Left renal cortex interstitium (tissue), 4 donors: ENCODE measurements around the gene FBXL17. TPM values are rescaled to one million over a fixed set of nuclear protein-coding genes. Genes with fewer than 3 reads are reported as not detected.

Experiments
- DNase-seq, 4 donors: peaks; one replicate each; pipeline ENCODE4 v3.0.0-alpha.2; 2013; ENCODE audit warnings: low read depth in 4 of 4, low spot score in 2 of 4, missing footprints in 1 of 4
- polyA plus RNA-seq, 4 donors: library from polyadenylated mRNA; unstranded; fragments of 120-200 nt; gene quantifications; one replicate each; pipeline ENCODE4 v1.2.1, GENCODE V29; 2013; ENCODE audit not compliant: insufficient read length in 4 of 4

FBXL17 gene
- polyA plus RNA-seq, 4 donors, result 23.0 to 32.8 (median 30.3) TPM

DNA sequence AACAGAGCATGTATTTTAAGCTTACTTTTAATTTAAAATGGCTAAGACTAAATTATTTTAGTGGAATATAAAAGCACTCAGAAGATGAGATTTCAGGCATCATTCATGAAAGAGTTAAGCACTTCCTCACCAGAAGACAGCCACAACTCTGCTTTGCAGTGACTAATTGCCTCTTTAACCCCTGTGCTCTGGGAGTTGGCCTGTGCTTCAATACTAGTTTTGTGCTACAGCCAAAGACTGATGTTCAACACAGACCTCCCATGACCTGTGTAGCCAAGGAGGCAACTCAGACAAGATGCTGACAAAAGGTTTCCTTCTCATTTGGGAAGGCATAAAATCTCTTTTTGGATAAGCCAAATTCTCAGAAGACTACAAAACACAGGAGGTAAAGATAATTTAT is 353.5 kb downstream of the FBXL17 start:
- DNase-seq, result peak in 1 of 4 donors; percentile 12

DNA sequence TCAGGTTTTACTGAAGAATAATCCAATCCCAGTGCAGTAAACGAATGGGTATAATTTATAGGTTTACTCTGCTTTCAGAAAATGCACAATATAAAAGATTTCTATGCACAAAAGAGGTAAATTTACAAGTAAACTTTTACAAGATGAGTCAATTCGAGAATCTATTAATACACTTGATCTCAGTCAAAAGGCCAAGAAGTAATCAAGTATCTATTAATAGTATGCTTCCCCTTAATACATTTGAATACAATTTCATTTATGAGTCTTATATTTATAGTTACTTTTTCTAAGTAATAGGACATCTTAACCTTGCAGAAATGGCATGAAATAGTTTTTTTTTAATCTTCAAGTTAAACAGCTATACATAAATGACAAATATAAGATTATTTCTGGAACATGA is 355.9 kb downstream of the FBXL17 start:
- DNase-seq, result no peak

DNA sequence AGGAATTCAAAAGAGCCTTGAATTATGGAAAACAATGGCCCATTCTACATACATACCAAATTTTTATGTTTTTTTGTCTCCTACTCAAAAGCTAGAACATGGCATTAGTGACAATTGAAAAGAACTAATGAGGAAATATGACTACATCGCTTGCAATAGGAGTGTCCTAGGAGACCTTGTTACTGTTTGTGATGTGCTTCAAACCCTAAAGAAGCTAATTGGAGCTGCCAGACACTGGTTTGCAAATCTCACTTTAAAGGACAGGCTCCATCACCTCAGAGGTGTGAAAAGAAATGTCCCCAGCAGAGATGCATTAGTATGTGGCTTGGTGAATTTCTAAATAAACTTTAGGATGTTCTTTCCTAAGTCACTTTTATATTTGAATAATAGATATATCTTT is 356.9 kb downstream of the FBXL17 start:
- DNase-seq, result no peak

DNA sequence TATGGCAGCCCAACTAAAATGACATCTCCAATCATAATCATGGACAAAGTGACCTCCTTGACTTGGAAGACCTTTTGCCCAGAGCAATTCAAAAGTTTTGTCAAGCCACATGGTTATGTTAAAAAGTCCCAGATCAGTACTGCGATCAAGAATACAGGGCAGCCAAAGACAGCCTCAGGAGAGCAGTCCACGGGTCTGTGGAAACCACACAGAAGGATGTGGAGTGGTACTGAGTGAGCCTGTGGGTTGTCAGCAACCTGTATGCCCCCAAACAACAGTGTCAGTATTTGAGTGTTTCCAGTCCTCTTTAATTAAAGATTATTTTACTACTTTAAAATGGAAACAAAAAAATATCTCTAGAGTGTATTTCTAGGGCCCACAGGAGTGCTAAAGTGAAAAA is 365.8 kb downstream of the FBXL17 start:
- no peak for DNase-seq

DNA sequence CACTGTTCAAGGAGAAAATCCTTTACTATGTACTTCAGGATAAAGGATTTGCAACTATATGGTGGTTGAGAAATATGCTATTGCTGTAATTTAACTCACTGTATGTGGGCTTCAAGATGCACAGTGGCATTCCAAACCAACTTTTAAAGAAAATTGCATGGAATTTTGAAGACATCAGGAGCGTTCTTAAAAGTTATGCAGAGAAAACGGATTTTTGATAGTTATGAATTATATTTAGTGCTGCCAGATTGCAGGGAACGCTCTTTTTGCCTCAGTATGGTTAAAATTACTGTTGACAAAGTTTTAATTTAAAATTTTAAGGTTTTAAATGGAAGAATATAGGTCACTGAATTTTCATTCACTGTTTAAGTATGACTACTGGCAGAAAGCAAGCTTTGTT is 375.1 kb downstream of the FBXL17 start:
- DNase-seq, result no peak

DNA sequence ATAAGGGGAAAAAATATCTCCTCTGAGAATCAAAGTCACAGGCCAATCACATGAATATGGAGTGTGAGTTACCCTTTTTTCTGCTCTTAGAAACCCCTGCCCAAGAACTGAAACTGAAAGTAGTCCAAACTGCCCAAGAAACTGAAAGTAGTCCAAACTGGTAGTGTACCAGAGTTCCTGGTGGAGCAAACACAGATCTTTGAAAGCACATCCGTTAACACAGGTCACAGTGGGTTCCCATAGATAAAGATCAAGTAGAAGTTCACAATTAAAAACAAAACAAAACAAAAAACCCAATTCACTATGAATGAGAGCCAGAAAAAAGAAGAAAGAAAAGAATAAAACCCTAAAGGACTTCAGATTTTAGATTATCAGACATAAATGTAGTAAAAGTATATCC is 378.7 kb downstream of the FBXL17 start:
- peak in 1 of 4 donors; percentile 7 for DNase-seq

DNA sequence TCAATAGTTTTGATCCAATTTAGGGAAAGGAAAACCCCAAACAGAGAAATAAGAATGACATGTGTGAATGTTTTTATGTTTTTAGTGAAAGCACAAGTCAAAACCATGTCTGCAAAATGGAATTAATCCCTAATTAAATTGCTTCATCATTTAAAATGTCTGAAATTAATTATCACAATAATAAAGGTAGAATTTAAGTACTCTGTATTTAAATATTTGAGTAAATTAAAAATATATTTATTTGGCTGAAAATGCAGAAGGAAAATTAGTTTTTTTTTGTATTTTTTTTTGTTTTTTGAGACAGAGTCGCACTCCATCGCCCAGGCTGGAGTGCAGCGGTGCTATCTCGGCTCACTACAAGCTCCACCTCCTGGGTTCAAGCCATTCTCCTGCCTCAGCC is 380.7 kb downstream of the FBXL17 start:
- DNase-seq, result no peak

DNA sequence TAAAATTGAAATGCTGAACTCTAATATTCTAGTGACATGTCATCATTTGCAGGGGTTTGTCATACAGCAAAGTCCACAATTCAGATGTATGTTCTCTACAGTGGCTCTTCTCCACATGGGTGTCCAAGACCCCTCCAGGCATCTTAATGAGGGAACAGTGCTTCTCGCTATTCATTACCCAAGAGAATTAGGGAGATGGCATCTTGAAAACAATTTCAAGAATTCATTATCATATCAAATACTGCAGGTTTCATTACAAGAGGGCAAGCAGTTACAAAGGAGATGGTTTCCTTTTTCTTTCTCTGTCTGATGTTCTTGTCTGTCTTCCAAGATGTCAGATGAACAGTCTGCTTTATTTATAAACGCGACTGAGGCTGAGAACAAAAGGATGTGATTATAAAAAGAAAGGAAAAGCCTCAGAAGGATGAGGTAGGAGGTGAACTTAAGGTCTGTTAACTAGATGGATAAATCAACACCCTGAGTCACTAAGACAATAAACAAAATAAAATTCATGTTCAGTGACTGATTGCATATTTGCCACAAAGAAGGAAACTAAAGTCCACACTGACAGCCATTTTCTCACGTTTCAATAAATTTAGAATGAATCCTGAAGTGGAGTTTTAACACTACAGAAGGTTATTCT is 384.4 kb downstream of the FBXL17 start:
- no peak for DNase-seq

DNA sequence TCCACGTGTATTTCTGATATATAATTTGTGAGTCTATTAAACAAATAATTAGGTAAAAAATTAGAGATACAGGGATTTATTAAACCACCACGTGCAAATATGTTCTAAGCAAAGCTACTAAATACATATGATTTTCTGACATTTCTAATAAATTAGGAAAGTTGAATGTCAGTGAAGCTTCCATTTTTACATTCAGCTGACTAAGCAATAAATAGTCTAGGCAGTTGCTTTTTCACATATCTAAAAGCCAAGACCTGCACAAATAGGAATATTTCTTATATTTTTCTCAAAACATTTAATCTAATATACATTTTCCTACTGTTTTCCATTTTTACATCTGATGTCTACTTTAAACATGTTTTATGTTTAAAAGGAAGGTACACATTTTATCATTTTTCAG is 388.6 kb downstream of the FBXL17 start:
- no peak for DNase-seq

DNA sequence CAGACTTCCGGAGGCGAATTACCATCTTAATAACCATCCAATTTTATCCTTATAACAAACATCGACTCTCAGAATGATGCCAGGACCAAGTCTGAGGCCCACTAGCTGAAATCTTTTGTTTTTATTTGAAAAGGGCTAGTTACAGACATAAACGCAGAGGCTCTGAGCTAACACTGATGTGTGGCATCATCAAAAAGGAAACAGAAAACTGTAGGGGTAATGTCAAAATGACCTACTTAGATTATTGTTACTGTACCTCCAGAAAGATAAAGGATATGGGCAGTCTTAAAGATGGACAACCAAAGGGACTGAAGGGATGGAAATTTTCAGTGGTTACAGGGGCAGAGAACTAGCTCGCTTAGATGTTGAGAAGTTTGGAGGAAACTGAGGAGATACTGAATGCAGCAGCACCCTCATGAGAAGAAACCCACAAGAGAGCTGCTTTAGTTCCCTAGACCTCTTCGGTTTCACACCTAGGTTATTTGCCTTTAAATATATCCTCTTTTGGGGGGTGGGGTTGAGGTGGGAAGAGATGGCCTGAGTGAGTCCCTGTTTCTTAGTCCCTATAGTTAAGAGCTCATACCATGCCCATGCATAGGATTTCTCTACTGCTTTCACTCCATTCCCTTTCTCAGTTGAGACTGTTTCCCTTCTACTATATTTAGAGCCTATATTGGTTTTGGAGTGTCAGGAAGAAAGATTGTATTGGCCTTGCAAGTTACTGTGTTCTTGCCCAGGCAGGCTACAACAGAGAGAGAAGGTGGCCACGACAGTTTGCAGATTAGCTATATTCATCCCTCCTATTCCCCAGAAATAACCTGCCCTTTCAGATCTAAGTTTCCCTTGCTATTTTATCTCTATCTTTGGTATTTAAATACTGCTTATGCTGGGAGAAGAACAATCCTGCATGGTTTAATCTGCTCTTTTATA is 390.8 kb downstream of the FBXL17 start:
- DNase-seq, result no peak

DNA sequence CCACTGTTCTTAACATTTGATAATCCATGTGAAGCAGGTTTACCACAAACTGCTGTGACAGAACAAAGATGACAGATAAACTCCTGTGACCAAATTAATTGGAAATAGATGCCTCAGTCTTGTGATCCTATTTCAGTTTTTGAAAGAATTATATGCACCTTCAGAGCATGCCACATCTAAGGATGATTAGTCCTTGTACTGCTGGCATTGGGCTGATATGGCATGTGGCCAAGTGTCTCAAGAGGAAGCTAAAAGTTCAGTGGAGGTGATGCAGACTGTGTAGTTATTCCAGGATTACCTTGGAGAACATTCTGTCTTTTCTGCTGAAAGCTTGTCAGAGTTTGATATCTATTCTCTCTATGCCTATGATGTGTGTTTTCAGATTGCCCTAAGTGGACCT is 396.8 kb downstream of the FBXL17 start:
- no peak for DNase-seq

DNA sequence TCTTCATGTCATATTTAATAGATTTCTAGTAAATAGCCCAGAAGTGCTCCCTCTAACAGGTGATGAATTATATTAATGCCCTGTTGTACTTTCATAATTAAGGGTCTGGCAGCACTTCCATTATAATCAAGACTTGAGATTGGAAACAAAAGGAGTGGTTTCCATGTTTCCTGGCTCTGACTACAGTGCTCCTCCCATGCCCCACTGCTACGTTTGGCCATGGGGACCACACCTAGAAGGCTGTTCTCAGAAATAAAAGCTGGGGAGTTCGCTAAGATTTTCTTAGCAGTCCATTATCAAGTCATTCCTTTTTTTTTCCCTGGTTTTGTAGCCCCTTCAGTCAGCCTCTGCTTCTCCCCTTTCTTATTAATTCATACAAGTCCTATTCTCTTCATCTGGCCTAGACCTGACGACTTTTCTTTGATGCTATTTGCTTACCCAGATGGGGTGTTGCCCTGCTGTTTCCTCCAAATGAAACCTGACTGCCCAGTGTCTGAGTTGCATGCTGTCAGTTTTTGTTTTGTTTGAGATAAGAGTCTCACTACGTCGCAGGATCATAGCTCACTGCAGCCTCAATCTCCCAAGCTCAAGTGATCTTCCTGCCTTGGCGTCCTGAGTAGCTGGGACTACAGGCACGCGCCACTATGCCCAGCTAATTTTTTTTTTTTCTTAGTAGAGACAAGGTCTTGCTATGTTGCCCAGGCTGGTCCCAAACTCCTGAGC is 399.0 kb downstream of the FBXL17 start:
- DNase-seq, result no peak

DNA sequence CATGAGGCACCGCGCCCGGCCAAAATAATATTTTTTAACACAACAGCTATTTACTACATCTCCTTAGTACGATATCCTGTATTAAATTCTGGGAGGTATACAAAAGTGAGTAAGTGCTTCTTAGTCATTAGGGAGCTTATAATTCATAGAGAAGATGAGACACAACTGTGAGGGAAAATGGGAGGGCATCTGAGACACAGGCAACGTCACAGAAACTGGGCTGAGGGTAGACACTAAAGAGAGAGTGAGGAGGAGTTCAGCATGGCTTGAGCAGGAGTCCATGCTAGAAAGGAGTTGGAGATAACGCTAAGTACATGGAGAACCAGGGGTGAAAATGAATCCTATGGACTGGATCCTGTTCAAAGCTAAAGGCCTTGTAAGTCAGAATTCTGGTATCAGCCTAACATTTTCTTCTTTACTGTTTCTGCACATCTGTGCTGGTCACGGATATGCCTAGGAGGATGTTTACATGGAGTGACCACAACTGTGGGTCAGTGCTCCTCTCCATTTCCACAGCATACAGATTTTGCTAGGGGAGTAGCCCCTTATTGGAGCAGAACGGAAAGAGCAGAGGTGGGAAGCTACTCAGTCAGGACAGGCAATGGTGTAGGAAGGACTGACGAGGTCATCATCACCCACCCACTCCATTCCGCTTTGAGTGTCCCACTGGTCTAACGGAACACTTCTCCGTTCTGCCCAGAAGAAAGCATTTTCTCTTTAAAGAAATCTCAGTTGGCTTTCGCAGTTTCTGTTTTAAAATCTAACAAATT is 400.8 kb downstream of the FBXL17 start:
- DNase-seq, result peak in 3 of 4 donors; percentile 26 to 36 (median 29)

DNA sequence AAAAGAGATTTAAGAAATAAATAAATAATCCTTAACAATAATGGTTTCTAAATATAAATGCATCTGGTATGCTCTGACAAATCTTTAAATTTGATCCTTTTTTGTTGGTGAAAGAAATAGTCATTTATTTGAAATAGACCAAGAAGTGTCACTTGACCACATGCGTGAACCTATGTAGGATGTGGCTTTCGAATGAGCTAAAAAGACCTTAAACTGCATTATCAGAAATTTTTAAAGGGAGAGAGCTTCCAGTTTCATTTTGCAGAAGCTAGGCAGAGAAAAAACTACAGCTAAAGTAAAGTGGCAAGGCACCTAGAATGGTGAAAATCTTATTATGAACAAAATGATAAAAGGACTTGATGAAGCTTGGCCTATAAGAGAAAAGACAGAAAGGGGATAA is 402.0 kb downstream of the FBXL17 start:
- no peak for DNase-seq

DNA sequence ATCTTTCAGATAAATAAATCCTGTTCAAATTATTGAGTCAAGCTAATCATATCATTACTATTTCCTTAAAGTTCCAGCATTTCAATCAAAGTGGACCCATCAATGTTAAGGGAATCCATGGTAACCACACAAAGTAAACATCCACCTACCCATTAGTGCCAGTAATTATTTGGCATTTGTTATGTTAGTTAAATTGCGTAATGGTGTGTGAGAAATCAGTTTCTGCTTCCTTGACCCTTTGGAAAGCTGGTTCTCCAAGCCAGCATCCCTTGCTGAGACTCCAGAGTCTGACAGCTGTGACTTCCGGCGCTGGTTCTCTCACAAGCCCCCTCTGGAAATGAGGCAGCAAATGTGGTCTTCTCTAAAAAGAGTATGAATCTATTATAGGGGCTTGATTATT is 402.6 kb downstream of the FBXL17 start:
- DNase-seq, result no peak

DNA sequence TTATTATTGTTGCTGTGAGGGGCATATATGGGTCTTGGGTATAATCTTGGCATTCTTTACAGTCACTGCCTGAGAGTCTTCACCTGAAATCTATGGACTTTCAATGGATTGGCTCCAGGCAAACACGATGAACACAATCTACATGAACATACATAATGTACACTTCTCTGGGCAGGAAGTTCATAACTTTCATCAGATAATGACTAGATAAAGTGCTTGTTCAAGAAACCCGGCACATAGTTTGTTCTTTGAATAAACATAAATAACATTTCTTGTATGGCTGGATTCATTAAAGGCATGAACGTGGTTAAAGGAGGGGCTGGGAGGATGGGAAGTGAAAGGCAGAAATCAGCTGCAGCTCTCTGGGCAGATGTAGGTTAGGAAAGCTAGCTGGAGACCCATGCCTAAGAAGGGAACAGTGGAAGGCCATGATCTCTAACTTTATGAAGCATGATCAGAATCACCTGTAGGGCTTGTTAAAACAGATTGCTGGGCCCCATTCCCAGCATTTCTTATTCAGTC is 404.3 kb downstream of the FBXL17 start:
- DNase-seq, result no peak

DNA sequence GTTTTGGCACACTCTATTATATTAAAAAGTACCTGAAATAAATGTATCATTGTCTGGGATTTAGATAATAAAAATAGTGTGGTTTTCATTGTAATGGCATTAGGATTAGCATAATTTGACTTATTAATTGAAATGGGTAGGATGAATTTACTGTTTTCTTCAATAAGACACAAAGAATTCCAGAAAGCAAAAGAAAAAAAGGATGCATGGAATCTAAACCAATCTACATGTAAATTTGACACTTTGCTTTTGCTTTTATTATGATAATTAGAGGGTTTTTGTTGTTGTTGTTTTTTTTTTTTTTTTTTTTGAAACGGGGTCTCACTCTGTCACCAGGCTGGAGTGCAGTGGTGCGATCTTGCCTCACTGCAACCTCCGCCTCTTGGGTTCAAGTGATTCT is 406.3 kb downstream of the FBXL17 start:
- DNase-seq, result no peak

DNA sequence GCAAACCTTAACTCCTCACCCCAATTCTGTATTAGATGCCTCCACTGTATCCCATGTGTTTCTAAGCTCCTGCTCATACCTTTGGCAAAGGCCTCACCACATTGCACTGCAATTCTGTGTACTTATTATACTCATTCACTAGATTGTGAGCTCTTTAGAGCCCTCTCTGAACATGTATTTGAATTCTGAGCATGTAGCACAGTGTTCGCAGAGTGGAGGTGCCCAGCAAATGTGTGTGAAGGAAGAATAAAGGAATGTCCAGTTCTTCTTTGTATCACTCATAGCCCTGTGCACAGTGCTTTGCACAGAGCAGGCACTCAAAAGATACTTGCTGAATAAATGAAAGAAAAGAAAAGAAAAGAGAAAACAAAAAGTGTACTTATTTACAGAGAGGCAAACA is 410.1 kb downstream of the FBXL17 start:
- DNase-seq, result no peak

DNA sequence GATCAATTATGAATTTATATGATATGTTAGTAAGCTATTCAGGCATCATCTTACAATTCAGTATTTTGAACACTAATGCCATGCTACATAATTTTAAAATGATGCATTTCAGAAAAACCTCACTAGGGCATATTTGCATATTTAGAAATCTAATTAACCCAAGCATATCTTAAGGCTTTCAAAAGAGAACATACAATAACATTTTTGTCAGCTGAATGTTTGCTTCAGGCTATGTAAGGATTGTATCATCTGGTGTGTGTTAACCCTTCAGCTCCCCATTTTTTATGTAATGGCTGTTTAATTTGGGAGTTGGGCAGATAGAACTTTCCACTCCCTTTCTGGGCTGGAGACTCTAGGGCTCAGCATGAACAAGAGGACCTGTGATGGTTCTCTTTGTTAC is 412.1 kb downstream of the FBXL17 start:
- no peak for DNase-seq

DNA sequence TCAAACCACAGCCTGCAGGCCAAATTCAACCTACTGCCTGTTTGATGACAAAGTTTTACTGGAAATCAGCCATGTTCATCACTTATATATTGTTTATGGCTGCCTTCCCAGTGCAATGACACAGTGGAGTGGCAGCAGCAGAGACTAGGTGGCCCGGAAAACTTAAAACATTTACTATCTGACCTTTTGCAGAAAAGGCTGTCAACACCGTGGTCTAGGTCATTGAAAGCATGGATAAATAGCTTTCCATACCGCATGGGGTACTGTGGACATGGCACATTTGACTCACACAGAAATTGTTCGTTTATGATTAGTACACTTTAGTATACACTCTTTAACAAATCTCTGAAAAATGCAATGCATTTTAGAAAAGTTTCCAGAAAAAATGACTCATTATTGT is 412.9 kb downstream of the FBXL17 start:
- DNase-seq, result no peak
